ENCODE measurements around the gene CHIA.
A peak's percentile ranks its signal among the peaks of the same experiment; 100 is the strongest.
"Not testable (repeated sequence)": the region's sequence is repeated elsewhere in the genome, so short reads cannot be mapped to it uniquely, and the experiment has no call there.

The CHIA gene

GRCh38 chr1:111283838-111284237 is 6.8 kb upstream of the CHIA start:
- DNase-seq (ENCODE audit: extremely low read depth in 1 of 2, low read depth in 1 of 2): no peak

- DNase-seq (ENCODE audit: extremely low read depth in 1 of 2, low read depth in 1 of 2): no peak
Measured at GRCh38 chr1:111285879-111286278, 4.8 kb upstream of the CHIA start.

- no peak for DNase-seq (ENCODE audit: extremely low read depth in 1 of 2, low read depth in 1 of 2)
Measured at GRCh38 chr1:111286912-111287311, 3.7 kb upstream of the CHIA start.

GRCh38 chr1:111289371-111289770 is 1.3 kb upstream of the CHIA start:
- DNase-seq (ENCODE audit: extremely low read depth in 1 of 2, low read depth in 1 of 2): no peak

GRCh38 chr1:111290104-111290503 is 547 bp upstream of the CHIA start:
- no peak for DNase-seq (ENCODE audit: extremely low read depth in 1 of 2, low read depth in 1 of 2)

GRCh38 chr1:111294390-111294789 is 3.7 kb downstream of the CHIA start:
- no peak for DNase-seq (ENCODE audit: extremely low read depth in 1 of 2, low read depth in 1 of 2)

GRCh38 chr1:111302374-111302773 is 11.7 kb downstream of the CHIA start:
- DNase-seq (ENCODE audit: extremely low read depth in 1 of 2, low read depth in 1 of 2): no peak

- DNase-seq (ENCODE audit: extremely low read depth in 1 of 2, low read depth in 1 of 2): no peak
Measured at GRCh38 chr1:111309690-111310089, 19.0 kb downstream of the CHIA start.

- no peak for DNase-seq (ENCODE audit: extremely low read depth in 1 of 2, low read depth in 1 of 2)
Measured at GRCh38 chr1:111318523-111318922, 27.9 kb downstream of the CHIA start.

GRCh38 chr1:111320066-111320879 is 29.6 kb downstream of the CHIA start:
- no peak for DNase-seq (ENCODE audit: extremely low read depth in 1 of 2, low read depth in 1 of 2)

GRCh38 chr1:111323231-111323630 is 32.6 kb downstream of the CHIA start:
- DNase-seq (ENCODE audit: extremely low read depth in 1 of 2, low read depth in 1 of 2): no peak

GRCh38 chr1:111332190-111332589 is 41.5 kb downstream of the CHIA start:
- no peak for DNase-seq (ENCODE audit: extremely low read depth in 1 of 2, low read depth in 1 of 2)

- DNase-seq (ENCODE audit: extremely low read depth in 1 of 2, low read depth in 1 of 2): peak in 1 of 2 donors; percentile 16
Measured at GRCh38 chr1:111334169-111334568, 43.5 kb downstream of the CHIA start.

- not testable (repeated sequence) for DNase-seq (ENCODE audit: extremely low read depth in 1 of 2, low read depth in 1 of 2)
Measured at GRCh38 chr1:111335214-111335877, 44.7 kb downstream of the CHIA start.

GRCh38 chr1:111338849-111339248 is 48.2 kb downstream of the CHIA start:
- not testable (repeated sequence) for DNase-seq (ENCODE audit: extremely low read depth in 1 of 2, low read depth in 1 of 2)

- DNase-seq (ENCODE audit: extremely low read depth in 1 of 2, low read depth in 1 of 2): peak; percentile 67 to 74
Measured at GRCh38 chr1:111346089-111346885, 55.6 kb downstream of the CHIA start.

GRCh38 chr1:111347026-111347425 is 56.4 kb downstream of the CHIA start:
- DNase-seq (ENCODE audit: extremely low read depth in 1 of 2, low read depth in 1 of 2): no peak

GRCh38 chr1:111351700-111352099 is 61.0 kb downstream of the CHIA start:
- DNase-seq (ENCODE audit: extremely low read depth in 1 of 2, low read depth in 1 of 2): no peak

GRCh38 chr1:111354584-111354983 is 63.9 kb downstream of the CHIA start:
- DNase-seq (ENCODE audit: extremely low read depth in 1 of 2, low read depth in 1 of 2): no peak

- no peak for DNase-seq (ENCODE audit: extremely low read depth in 1 of 2, low read depth in 1 of 2)
Measured at GRCh38 chr1:111358964-111359363, 68.3 kb downstream of the CHIA start.

- DNase-seq (ENCODE audit: extremely low read depth in 1 of 2, low read depth in 1 of 2): no peak
Measured at GRCh38 chr1:111359376-111359775, 68.7 kb downstream of the CHIA start.

Measured in activated CD8-positive, alpha-beta memory T cell treated with anti-CD3 and anti-CD28 coated beads for 1 hour (primary cell).